GM12878 (cell line): Measurements from ENCODE around the gene SSC4D. TPM values are rescaled to one million over a fixed set of nuclear protein-coding genes. Genes with fewer than 3 reads are reported as not detected.
A peak's percentile ranks its signal among the peaks of the same experiment; 100 is the strongest.

Source experiments
- ATAC-seq: fragments of 200-7000 bp; cut with Tn5 transposase; 3 replicates; pipeline ENCODE4 v1.9.1; 2020; ENCODE audit warnings: mild to moderate bottlenecking, moderate library complexity
- BruUV-seq: library from RNA; stranded (reverse); fragments of 400-500 nt; replicated peaks from 2 replicates; lab custom pipeline; 2021; lab: Mats Ljungman, UMichigan
- CTCF ChIA-PET: fragments of 300-600 bp; sonication (Branson Sonifier 250); formaldehyde crosslinking; extraction: SDS; loops from one replicate; lab custom pipeline; 2021; ENCODE audit warnings: inconsistent platforms; lab: Yijun Ruan, JAX
- POLR2A ChIA-PET: fragments of 350-600 bp; formaldehyde crosslinking; extraction: SDS; loops from one replicate; lab custom pipeline; 2021; ENCODE audit warnings: inconsistent platforms; lab: Charles Lee
- RAD21 ChIA-PET: fragments of 300-600 bp; sonication (Branson Sonifier 250); formaldehyde crosslinking; loops from one replicate; lab custom pipeline; 2023; ENCODE audit warnings: antibody characterized with exemption; ENCODE audit not compliant: unreplicated experiment; lab: Charles Lee
- SMC1A ChIA-PET: fragments of 300-600 bp; sonication (Branson Sonifier 250); formaldehyde crosslinking; loops from one replicate; lab custom pipeline; 2023; ENCODE audit not compliant: unreplicated experiment, uncharacterized antibody; lab: Charles Lee
- DNase-seq: peaks from one replicate; pipeline ENCODE4 v3.0.0-alpha.2; 2011; ENCODE audit warnings: low read depth, low spot score
- FAIRE-seq: peaks from 3 replicates; lab custom pipeline; 2011; peaks lifted over from hg19 to GRCh38; lab: Jason Lieb, UNC
- H2AFZ ChIP-seq: 2 replicates; pipeline ENCODE4 v1.6.0; 2011; ENCODE audit warnings: low read depth, low read length, control low read depth; ENCODE audit not compliant: control insufficient read depth
- H3K27ac ChIP-seq: 2 replicates; pipeline ENCODE4 v1.5.1; 2011; ENCODE audit warnings: control low read depth; ENCODE audit not compliant: control insufficient read depth, insufficient read depth
- H3K27me3 ChIP-seq, 2 experiments: replicated peaks in 1 of 2; 2 replicates each; pipeline versions ENCODE4 v1.6.0 to v1.6.1; 2011; ENCODE audit warnings: low read length in 1 of 2; ENCODE audit not compliant: control insufficient read depth in 2 of 2, insufficient read depth in 2 of 2
- H3K36me3 ChIP-seq, 2 experiments: 2 replicates each; pipeline ENCODE4 v1.5.1; 2011; ENCODE audit warnings: low read length in 1 of 2; ENCODE audit not compliant: control insufficient read depth in 2 of 2, insufficient read depth in 2 of 2
- H3K4me1 ChIP-seq: 2 replicates; pipeline ENCODE4 v1.6.1; 2011; ENCODE audit warnings: mild to moderate bottlenecking, low read length, moderate library complexity, mixed read lengths; ENCODE audit not compliant: control insufficient read depth, insufficient read depth
- H3K4me2 ChIP-seq: 2 replicates; pipeline ENCODE4 v1.6.0; 2011; ENCODE audit warnings: control low read depth; ENCODE audit not compliant: control insufficient read depth, insufficient read depth
- H3K4me3 ChIP-seq: fragments of 200-600 bp; sonication (generic); 2 replicates; pipeline ENCODE4 v1.5.1; 2016
- H3K79me2 ChIP-seq: 2 replicates; pipeline ENCODE4 v1.6.0; 2011; ENCODE audit warnings: low read length; ENCODE audit not compliant: control insufficient read depth, insufficient read depth
- H3K9ac ChIP-seq: 2 replicates; pipeline ENCODE4 v1.8.0; 2011; ENCODE audit warnings: low read length, control low read depth, mixed read lengths; ENCODE audit not compliant: control insufficient read depth, insufficient read depth
- H3K9me3 ChIP-seq: replicated peaks from 3 replicates; pipeline ENCODE4 v1.5.1; 2011; ENCODE audit warnings: mild to moderate bottlenecking, low read length; ENCODE audit not compliant: control insufficient read depth, insufficient read depth
- H4K20me1 ChIP-seq: 2 replicates; pipeline ENCODE4 v1.6.0; 2011; ENCODE audit not compliant: control insufficient read depth, insufficient read depth
- IKZF2 ChIP-seq, 2 experiments: fragments of 450-650 bp; IDR thresholded peaks; 2 replicates each; pipeline ENCODE4 v1.6.1; 2017; ENCODE audit warnings: mild to moderate bottlenecking in 2 of 2, moderate library complexity in 2 of 2
- NFXL1 ChIP-seq: fragments of 450-650 bp; IDR thresholded peaks from 2 replicates; pipeline ENCODE4 v1.6.1; 2017; ENCODE audit warnings: antibody characterized with exemption, mild to moderate bottlenecking, borderline replicate concordance
- RELA ChIP-seq: fragments of 450-650 bp; IDR thresholded peaks from 2 replicates; pipeline ENCODE4 v1.8.0; 2014; ENCODE audit warnings: borderline replicate concordance; ENCODE audit not compliant: partially characterized antibody
- RUNX3 ChIP-seq: IDR thresholded peaks from 2 replicates; pipeline ENCODE4 v1.6.1; 2012; ENCODE audit warnings: low read length, inconsistent platforms
- TCF12 ChIP-seq: IDR thresholded peaks from 2 replicates; pipeline ENCODE4 v1.6.1; 2011; ENCODE audit warnings: low read depth, mild to moderate bottlenecking, low read length
- TCF3 ChIP-seq: IDR thresholded peaks from 2 replicates; pipeline ENCODE4 v1.6.1; 2012; ENCODE audit warnings: low read depth, mild to moderate bottlenecking, low read length, borderline replicate concordance; ENCODE audit not compliant: insufficient read depth
- ZNF384 ChIP-seq: IDR thresholded peaks from 2 replicates; pipeline ENCODE4 v1.6.1; 2012; ENCODE audit warnings: low read depth, mild to moderate bottlenecking, low read length, improper control_type of control experiment, borderline replicate concordance
- WGBS: methylation state at CpG from one replicate; pipeline ENCODE4 v1.1.6; 2016; ENCODE audit warnings: low lambda C conversion rate; ENCODE audit not compliant: insufficient replicate concordance, insufficient coverage; ENCODE audit errors: missing lambda C conversion rate; 5-methylcytosine and 5-hydroxymethylcytosine counted together
- in situ Hi-C: fragments of 300-500 bp; cut with MboI; formaldehyde crosslinking; loops from 9 replicates; pipeline ENCODE4 v1.14.3; 2018; ENCODE audit warnings: mixed read lengths
- intact Hi-C: fragments of 100-400 bp; cut with micrococcal nuclease; formaldehyde crosslinking; loops from one replicate; pipeline ENCODE4 v1.14.2; 2022; ENCODE audit not compliant: unreplicated experiment
- polyA plus RNA-seq, 11 experiments: library from polyadenylated mRNA; depleted of rRNA in 4 of 11; unstranded in 6 of 11; stranded (reverse) in 5 of 11; fragments of >200 nt; fragmentation: Nextera tagmentation in 4 of 11; fragmentation: Illumina TruSeq in 1 of 11; extraction: Ambion mirVana in 4 of 11; extraction: Trizol in 1 of 11; gene quantifications; 1 replicate in 1 of 11; 2 replicates in 10 of 11; pipeline versions ENCODE4 v1.2.1 to v1.2.3, GENCODE V29; 2011 to 2016; ENCODE audit warnings: inconsistent platforms in 2 of 11, missing spikeins in 2 of 11, low read depth in 1 of 11
- total RNA-seq, 4 experiments: library from RNA; depleted of rRNA in 3 of 4; stranded (reverse); fragments of >200 nt in 3 of 4; fragmentation: Illumina TruSeq in 1 of 4; extraction: Trizol in 1 of 4; gene quantifications; 2 replicates each; pipeline versions ENCODE4 v1.2.1 to v1.2.3, GENCODE V29; 2013 to 2021
- TF ChIP-seq, protein P1 (sequence below): fragments of 450-650 bp; IDR thresholded peaks from 2 replicates; pipeline ENCODE4 v1.6.1; 2017; ENCODE audit warnings: mild to moderate bottlenecking, moderate library complexity
- TF ChIP-seq, protein P2 (sequence below): IDR thresholded peaks from 2 replicates; pipeline ENCODE4 v1.6.1; 2012; ENCODE audit warnings: low read length, inconsistent platforms

The SSC4D gene
- total and polyA plus RNA-seq, 10 of the 15 experiments (the other 5 are each of a cell fraction or from before 2014, with no cell fraction given) = 0.08 to 0.79 (median 0.25) TPM; not detected in 1

DNA sequence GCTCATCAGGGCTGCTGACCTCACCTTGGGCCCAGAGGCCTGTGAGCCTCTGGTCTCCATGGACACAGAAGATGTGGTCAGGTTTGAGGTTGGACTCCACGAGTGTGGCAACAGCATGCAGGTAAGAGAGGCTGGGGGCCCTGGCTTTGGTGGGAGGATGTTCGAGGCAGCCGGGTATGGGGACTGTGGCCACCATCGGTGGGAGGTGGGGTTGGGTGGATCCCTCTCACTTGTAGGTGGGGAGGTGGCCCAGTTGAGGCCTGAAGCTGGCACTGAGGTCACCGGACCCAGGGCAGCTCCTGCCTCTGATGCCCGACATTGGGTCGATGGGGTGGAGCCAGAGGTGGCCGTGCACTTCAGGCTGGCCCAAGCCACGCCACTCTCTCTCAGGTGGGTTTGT, 15.7 kb upstream of the SSC4D start (continued):
- no peak for TF ChIP-seq ZNF384

DNA sequence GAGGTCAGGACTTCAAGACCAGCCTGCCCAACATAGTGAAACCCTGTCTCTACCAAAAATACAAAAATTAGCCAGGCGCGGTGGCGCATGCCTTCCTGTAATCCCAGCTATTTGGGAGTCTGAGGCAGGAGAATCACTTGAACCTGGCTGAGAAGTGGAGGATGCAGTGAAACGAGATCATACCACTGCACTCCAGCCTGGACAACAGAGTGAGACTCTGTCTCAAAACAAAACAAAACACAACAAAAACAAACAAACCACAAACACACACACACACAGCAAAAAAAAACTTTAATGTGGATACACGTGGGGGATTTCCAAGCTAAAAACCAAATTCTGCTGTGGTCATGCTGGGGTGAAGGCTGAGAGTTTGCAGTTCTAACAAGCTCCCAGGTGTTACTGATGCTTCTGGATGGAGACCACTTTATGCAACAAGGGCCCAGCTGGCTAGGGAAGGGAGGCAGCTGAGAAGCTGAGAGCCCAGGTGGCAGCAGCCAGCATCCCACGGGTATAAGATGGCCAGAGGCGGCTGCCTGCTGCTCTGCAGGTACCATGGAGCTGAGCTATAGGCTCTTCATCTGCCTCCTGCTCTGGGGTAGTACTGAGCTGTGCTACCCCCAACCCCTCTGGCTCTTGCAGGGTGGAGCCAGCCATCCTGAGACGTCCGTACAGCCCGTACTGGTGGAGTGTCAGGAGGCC, 15.1 kb upstream of the SSC4D start, which contains the start of gene ZP3:
Gene ZP3 (plus strand): TSS at position 538 of the 699 bp plus-strand sequence. CDS start 15 bp downstream, at position 553.
- SMC1A ChIA-PET = interaction anchor here (0.8 kb wide), 1 partner anchor 411 kb away, joined by 3 read pairs; no protein-coding TSS in a partner anchor
- Histone ChIP-seq H3K9ac (no peak within 1 kb of the TSS), H3K9me3 (no peaks in the 10 kb centered on the region), H3K79me2 (no peaks in the 10 kb centered on the region), H4K20me1 (no peaks in the 10 kb centered on the region), H2AFZ (no peak within 1 kb of the TSS), H3K36me3 (no peaks in the 10 kb centered on the region), H3K27ac (no peak within 1 kb of the TSS), H3K27me3 (no peaks in the 10 kb centered on the region), H3K4me2 (no peak within 1 kb of the TSS; the same call in 1 of the 2 replicates), H3K4me3 (no peak within 1 kb of the TSS), H3K4me1 (peaks cover 13% of the 10 kb centered on the region)
- no TSS peak for BruUV-seq
- ATAC-seq (peak; percentile 89), DNase-seq (peak; percentile 40), FAIRE-seq (peak; percentile 77)
- TF ChIP-seq TCF3 (peak; percentile 65; the same call in 1 of the 2 replicates), TCF12 (peak; percentile 93), RELA (peak; percentile 44), IKZF2 (IDR thresholded peaks at IDR 0.05) (0 out of 4 replicates have a peak, but pooled peaks of 1 of the 2 experiments have one; percentile 17), RUNX3 (peak; percentile 91), NFXL1 (no peak)
- TF ChIP-seq, protein P1, sequence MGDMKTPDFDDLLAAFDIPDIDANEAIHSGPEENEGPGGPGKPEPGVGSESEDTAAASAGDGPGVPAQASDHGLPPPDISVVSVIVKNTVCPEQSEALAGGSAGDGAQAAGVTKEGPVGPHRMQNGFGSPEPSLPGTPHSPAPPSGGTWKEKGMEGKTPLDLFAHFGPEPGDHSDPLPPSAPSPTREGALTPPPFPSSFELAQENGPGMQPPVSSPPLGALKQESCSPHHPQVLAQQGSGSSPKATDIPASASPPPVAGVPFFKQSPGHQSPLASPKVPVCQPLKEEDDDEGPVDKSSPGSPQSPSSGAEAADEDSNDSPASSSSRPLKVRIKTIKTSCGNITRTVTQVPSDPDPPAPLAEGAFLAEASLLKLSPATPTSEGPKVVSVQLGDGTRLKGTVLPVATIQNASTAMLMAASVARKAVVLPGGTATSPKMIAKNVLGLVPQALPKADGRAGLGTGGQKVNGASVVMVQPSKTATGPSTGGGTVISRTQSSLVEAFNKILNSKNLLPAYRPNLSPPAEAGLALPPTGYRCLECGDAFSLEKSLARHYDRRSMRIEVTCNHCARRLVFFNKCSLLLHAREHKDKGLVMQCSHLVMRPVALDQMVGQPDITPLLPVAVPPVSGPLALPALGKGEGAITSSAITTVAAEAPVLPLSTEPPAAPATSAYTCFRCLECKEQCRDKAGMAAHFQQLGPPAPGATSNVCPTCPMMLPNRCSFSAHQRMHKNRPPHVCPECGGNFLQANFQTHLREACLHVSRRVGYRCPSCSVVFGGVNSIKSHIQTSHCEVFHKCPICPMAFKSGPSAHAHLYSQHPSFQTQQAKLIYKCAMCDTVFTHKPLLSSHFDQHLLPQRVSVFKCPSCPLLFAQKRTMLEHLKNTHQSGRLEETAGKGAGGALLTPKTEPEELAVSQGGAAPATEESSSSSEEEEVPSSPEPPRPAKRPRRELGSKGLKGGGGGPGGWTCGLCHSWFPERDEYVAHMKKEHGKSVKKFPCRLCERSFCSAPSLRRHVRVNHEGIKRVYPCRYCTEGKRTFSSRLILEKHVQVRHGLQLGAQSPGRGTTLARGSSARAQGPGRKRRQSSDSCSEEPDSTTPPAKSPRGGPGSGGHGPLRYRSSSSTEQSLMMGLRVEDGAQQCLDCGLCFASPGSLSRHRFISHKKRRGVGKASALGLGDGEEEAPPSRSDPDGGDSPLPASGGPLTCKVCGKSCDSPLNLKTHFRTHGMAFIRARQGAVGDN = no peak
- TF ChIP-seq, protein P2, sequence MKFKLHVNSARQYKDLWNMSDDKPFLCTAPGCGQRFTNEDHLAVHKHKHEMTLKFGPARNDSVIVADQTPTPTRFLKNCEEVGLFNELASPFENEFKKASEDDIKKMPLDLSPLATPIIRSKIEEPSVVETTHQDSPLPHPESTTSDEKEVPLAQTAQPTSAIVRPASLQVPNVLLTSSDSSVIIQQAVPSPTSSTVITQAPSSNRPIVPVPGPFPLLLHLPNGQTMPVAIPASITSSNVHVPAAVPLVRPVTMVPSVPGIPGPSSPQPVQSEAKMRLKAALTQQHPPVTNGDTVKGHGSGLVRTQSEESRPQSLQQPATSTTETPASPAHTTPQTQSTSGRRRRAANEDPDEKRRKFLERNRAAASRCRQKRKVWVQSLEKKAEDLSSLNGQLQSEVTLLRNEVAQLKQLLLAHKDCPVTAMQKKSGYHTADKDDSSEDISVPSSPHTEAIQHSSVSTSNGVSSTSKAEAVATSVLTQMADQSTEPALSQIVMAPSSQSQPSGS = peak; percentile 38; the same call in 1 of the 2 replicates
- in situ Hi-C loops = no loop called here
- intact Hi-C loops = no loop called here
- POLR2A ChIA-PET = interaction anchor here (0.6 kb wide), 1 partner anchor 60 kb away, joined by 4 read pairs; no protein-coding TSS in a partner anchor
- CTCF ChIA-PET = interaction anchor here (0.9 kb wide), 1 partner anchor 85 kb away, joined by 4 read pairs; the partner anchor contains the start of gene UPK3B
- 46% methylated on average over 10 of the region's 10 CpGs for WGBS
- RAD21 ChIA-PET = no interaction called here
